ENCODE results near the gene ITGB8. TPM values are rescaled to one million over a fixed set of nuclear protein-coding genes. Genes with fewer than 3 reads are reported as not detected.

ITGB8 gene
- total RNA-seq, 1 experiment from 2014 or later: 1.9 TPM

- TF ChIP-seq ERG (CRISPR knock-in tag; IDR thresholded peaks at IDR 0.05): no peak
These were observed 128.7 kb downstream of the ITGB8 start (continued) for GRCh38 chr7:20459419-20459818.

- no peak overlapping the region for H3K27ac Mint-ChIP-seq
- ATAC-seq: no peak
- no peaks in the 10 kb centered on the region for H3K9me3 Mint-ChIP-seq
- H3K27me3 Mint-ChIP-seq (ENCODE audit: low read depth): no peaks in the 10 kb centered on the region
- POLR2A ChIA-PET: no interaction called here
- DNase-seq (ENCODE audit: low spot score): no peak
- no peak overlapping the region for H3K4me3 Mint-ChIP-seq
- H3K36me3 Mint-ChIP-seq: no peaks in the 10 kb centered on the region
- TF ChIP-seq ZNF317 (CRISPR knock-in tag; IDR thresholded peaks at IDR 0.05; ENCODE audit: borderline replicate concordance, low read depth): no peak
- no peak for TF ChIP-seq ATF3 (CRISPR knock-in tag; conservative IDR thresholded peaks at IDR 0.05)
- no peak for TF ChIP-seq CDX4 (CRISPR knock-in tag; IDR thresholded peaks at IDR 0.05; ENCODE audit: borderline replicate concordance)
- no peak for TF ChIP-seq IRF1 (CRISPR knock-in tag; IDR thresholded peaks at IDR 0.05)
- TF ChIP-seq ZNF416 (CRISPR knock-in tag; IDR thresholded peaks at IDR 0.05): no peak
- TF ChIP-seq USF2 (CRISPR knock-in tag; IDR thresholded peaks at IDR 0.05): no peak
- TF ChIP-seq ZNF138 (CRISPR knock-in tag; conservative IDR thresholded peaks at IDR 0.05): no peak
- no peak for TF ChIP-seq PREB (CRISPR knock-in tag; IDR thresholded peaks at IDR 0.05; ENCODE audit: borderline replicate concordance)
- no peak for TF ChIP-seq GABPB1 (CRISPR knock-in tag; IDR thresholded peaks at IDR 0.05)
- no peak for TF ChIP-seq KAT7 (CRISPR knock-in tag; IDR thresholded peaks at IDR 0.05; ENCODE audit: borderline replicate concordance)
- TF ChIP-seq TEAD4 (CRISPR knock-in tag; IDR thresholded peaks at IDR 0.05): no peak
- TF ChIP-seq SMAD4 (CRISPR knock-in tag; IDR thresholded peaks at IDR 0.05): no peak
- no peak for TF ChIP-seq CBFB (CRISPR knock-in tag; IDR thresholded peaks at IDR 0.05; ENCODE audit: low read depth)
- TF ChIP-seq MLX (CRISPR knock-in tag; IDR thresholded peaks at IDR 0.05): no peak
- no peak for TF ChIP-seq ZNF263 (CRISPR knock-in tag; IDR thresholded peaks at IDR 0.05; ENCODE audit: low read depth)
- TF ChIP-seq NFE2L1 (CRISPR knock-in tag; IDR thresholded peaks at IDR 0.05): no peak
- TF ChIP-seq ESRRA (CRISPR knock-in tag; IDR thresholded peaks at IDR 0.05; ENCODE audit: borderline replicate concordance): no peak
- no peak for TF ChIP-seq E2F1 (CRISPR knock-in tag; IDR thresholded peaks at IDR 0.05)
- CTCF ChIA-PET: no interaction called here
- H3K4me1 Mint-ChIP-seq: no peaks in the 10 kb centered on the region
These were observed 134.2 kb downstream of the ITGB8 start for GRCh38 chr7:20464891-20465290.

Other genes with a start within 250 kb of the ITGB8 start
- 14.6 to 23.0 TPM (median 22.4 TPM) in 3 replicates for gene MACC1, start 113.5 kb upstream of the ITGB8 start, total RNA-seq (2021)